GOT3 (cell line): ENCODE results near the gene TMEM150A.
A peak's percentile ranks its signal among the peaks of the same experiment; 100 is the strongest.
"Not testable (repeated sequence)": the region's sequence is repeated elsewhere in the genome, so short reads cannot be mapped to it uniquely, and the experiment has no call there.

Experiments used
- DNase-seq: peaks from one replicate; lab custom pipeline; 2025; ENCODE audit warnings: mixed read lengths; lab: John Stamatoyannopoulos, UW

TMEM150A gene, protein sequence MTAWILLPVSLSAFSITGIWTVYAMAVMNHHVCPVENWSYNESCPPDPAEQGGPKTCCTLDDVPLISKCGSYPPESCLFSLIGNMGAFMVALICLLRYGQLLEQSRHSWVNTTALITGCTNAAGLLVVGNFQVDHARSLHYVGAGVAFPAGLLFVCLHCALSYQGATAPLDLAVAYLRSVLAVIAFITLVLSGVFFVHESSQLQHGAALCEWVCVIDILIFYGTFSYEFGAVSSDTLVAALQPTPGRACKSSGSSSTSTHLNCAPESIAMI

DNA sequence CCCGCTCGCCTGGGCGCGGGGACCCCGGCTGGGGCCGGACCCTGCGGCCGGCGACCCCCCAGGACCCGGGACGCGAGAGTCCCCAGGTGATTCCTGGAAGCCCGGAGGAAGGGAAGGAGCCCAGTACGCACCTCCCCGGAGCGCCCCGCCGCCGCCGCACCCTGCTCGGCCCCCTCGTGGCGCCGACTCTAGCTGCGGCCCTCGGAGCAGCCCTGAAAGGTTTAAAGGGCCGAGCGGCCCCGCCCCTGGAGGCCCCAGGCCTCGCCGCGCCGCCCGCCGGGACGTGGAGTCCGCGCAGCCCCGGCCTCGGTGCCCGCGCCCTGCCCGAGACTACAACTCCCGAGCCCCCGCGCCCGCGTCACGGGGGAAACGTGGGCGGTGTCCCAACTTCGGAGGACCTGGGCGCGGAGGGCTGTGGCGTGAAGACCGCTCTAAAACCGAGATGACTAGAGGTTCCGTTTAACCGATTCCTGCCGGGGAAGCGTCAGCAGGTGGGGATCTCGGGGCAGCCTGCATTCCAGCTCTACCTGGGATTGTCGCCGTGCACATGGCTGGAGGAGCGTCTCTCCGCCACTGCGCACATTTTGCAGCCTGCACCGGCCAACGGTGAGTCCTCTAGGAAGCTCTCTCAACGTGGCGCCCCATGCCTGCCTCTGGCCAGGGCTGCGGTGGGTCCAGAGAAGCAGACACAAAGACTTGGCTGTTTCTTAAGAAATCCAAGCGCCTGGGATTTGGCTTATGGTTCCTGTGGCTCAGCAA is at the start of gene TMEM150A:
Gene TMEM150A, minus strand, starts transcription at position 223 of the 759 bp plus-strand sequence. CDS start 750 bp downstream, outside the sequence.
- peak; percentile 77 for DNase-seq

DNA sequence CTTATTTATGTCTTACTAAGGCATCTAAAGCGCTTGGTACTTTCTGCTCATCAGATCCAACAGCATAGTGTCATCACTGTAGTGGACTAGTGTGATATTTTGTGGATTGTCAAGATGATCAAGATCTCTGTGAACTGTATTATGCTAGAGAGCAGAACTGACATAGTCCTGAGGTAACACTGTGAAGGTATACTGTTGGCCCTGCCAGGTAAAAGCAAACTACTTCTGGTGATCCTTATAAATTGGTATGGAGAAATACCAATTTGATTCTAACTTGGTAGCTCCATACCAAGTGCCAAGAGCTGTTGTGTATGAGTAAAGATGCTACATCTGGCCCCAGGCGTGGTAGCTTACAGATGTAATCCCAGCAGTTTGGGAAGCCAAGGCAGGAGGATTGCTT is 49.6 kb upstream of the TMEM150A start:
- no peak for DNase-seq

- DNase-seq, result no peak
Measured at GRCh38 chr2:85651097-85651496, 48.6 kb upstream of the TMEM150A start.

- no peak for DNase-seq
Measured at GRCh38 chr2:85650456-85650855, 48.0 kb upstream of the TMEM150A start.

DNA sequence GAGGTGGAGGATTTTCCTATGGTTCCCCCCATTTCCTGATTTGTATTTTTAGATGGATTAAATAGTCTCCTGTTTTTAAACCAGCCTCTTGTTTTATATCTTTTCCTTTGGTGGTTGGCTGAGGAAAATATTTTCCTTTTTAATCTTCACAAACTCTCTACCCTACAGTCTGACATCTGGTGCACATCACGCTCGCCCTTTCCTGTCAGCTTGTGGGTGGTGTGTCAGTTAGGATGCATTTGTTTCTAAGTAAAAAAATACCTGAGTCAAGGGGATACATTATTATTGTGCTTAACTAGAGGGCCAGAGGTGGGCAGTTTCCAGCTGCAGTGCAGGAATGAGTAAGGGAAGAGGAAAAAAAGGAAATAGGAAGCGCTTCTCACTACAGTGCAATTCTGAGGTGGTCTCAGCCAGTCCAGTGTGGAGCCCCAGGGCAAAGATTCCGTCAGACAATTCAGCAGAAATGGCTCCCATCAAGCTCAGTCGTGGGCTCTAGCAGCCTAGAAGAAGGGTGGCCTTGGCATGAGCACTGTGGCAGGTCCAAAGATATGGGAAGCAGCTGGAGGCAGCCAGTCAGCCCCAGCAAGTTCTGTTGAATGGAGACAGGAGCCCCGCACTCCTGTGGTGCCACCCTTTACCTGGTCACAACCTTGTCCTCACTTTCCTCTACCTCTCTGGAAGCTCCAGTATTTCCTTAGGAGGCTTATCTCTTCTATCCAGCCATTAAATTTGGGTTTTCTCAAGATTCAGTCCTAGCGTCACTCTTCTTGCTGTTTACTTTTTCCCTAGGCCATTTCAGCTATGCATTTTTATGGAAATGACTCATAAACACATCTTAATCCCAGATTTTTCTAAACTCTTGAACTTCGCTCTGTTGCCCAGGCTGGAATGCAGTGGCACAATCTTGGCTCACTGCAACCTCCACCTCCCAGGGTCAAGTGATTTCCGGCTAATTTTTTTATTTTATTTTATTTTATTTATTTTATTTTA is 47.0 kb upstream of the TMEM150A start:
- DNase-seq, result no peak

DNA sequence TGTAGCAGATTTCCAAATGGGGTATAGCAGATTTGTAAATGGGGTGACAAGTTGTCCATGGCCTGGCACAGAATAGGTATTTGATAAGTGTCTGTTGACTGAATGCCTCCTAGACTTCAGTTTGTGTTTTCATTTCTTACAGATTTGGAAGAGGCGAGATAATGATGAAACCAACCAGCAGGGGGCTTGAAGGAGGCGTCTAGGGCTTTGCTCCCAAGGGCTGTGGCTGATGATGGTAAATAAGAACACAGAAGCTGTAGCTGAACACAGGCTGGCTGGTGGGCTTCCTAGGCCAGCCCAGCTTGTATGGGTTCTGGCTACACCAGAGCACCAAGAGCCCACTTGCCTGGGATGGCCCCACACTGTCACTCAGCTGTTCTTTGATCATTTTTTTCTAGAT is 46.1 kb upstream of the TMEM150A start:
- DNase-seq, result no peak

DNA sequence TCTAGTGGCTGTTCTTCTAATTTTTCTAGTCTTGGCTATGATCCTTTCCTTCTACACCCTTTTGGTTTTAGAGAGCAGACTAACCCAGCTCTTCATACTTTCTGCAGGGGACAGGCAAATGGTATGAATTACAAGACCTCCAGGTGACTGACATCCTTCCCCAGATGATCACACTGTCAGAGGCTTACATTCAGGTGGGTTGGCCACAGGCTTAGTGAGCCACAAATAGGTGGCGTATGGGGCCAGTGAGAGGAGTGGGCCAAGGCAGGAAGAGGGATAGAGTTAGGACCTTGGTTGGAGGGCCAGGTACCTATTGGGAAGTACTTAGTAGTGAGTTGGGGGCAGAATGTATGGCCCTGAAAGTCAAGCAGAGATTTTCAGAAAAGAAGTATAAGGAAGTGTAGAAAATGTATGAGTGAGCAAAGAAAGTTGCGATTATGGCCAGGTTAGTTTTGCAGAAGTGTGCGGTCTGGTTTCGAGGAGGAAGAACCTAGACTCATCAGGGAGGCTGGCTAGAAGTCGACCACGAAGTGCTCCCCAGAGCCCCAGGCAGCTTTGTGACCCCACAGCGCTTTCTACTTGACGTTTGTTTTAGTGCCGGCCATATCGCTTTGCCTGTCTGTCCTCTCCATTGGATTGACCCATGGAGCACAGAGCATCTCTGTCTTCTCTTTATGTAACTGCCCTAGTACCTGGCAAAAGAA is 45.5 kb upstream of the TMEM150A start:
- no peak for DNase-seq

- no peak for DNase-seq
Measured at GRCh38 chr2:85646166-85646565, 43.7 kb upstream of the TMEM150A start.

DNA sequence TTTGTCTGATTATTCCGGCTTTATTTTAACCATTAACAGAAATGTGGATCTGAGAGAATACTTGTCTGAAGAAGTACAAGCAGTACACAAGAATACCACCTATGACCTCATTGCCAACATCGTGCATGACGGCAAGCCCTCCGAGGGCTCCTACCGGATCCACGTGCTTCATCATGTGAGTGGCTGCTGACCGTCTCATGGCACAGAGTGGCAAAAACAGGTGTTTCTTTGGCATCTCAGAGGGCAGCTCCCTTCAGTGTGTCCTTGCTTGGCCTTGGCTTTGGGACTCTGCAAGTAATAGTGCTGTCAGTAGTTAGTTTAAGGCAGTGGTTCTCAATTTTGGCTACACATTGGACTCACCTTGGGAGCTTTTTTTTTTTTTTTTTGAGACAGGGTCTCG is 42.4 kb upstream of the TMEM150A start:
- no peak for DNase-seq

DNA sequence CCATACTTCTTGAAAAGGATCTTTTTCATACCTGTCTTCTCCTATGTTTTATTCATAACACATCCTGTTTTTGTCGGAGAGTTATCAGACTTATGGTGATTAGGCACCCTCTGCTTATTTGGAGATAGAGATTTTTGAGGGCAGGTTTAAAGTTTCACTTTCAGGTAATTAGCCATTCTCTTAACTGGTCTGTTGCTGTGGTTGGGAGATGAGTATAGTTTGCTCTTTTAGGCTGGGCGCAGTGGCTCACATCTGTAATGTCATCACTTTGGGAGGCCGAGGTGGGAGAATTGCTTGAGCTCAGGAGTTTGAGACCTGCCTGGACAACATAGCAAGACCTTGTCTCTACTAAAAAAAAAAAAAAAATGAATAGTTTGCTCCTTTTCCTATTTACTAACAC is 40.2 kb upstream of the TMEM150A start:
- no peak for DNase-seq

DNA sequence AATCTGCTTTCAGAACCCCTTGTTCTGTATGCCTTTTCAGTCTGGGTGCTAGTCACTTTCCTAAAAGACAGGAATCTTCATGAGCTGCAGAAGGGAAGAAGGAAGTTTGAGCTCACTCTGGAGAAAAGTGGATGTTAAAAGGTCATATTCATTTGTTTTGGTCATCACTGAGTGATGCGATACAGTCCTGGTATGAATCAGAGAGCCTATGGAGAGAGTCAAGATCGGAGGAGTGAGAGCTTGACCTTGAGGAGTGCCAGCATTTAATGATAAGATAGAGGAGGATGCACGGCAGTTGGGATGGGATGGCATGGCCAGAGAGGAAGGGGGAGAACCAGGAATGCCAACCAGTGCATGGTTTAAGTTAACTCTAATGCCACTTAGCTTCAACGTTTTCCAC is 33.1 kb upstream of the TMEM150A start:
- DNase-seq, result no peak

GRCh38 chr2:85635011-85635410 is 32.5 kb upstream of the TMEM150A start:
- DNase-seq, result no peak

GRCh38 chr2:85631316-85631715 is 28.8 kb upstream of the TMEM150A start:
- no peak for DNase-seq

DNA sequence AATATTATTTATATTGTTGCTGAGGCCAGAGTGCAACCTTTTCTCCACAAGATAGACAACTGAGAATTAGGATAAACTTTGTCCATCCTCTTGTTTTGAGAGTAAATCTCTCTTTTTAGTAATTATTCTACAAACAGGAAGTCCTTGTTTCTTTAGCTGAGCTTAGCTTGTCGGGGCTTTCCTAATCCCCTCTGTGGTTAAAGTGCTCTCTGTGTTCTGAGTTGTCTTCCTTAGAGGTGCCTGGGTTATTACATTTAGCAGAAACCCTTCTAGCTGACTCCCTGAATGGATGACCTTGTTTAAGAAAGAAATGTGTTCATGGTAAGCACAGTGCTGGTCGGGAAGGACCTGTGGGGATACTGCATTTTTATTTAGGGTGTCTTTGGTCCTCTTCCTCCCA is 26.2 kb upstream of the TMEM150A start:
- DNase-seq, result no peak

DNA sequence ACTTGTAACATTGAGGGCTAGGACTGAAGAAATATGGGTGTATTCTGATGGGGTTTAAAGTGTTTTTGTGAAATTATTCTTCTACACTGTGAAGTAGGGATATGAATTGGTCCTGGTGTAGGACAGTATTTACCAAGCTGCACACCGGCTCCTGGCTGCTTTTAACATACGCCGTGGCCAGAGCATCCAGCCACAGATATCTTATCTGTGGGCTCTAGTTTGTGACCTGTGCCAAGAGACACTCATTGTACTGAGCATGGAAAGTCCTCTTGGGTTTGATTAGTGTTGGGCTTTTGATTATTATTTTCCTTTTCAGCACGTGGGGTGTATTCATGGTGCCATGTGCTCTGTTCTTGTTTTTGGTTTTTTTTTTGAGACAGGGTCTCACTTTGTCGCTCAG is 21.5 kb upstream of the TMEM150A start:
- DNase-seq, result no peak

DNA sequence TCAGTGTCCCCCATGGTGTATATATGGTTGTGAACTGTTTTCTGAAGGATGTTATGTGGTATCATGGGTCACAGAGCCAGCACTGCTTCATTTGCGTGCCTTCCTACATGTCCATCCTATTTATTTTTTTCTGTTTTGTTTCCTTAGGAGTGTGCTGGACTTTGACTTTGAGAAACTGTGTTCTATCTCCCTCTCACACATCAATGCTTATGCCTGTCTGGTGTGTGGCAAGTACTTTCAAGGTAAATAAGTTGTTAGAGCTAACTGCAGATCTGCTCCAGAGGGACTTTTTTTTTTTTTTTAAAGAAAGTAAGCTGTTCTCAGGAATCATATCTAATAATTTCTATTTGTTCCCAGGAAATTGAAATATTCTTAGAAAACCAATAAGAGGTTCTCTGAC is 18.8 kb upstream of the TMEM150A start:
- DNase-seq, result no peak

DNA sequence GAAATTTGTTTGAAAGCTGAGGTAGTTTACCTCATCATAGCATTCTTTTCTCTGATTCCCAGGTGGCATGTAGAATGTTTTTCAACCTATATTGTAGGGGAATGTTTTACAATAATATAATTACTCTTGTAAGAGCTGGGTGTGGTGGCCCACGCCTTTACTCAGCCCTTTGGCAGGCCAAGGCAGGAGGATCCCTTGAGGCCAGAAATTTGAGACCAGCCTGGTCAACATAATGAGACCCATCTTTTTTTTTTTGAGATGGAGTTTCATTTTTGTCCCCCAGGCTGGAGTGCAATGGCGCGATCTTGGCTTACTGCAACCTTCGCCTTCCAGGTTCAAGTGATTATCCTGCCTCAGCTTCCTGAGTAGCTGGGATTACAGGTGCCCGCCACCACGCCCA is 17.1 kb upstream of the TMEM150A start:
- DNase-seq, result no peak

- not testable (repeated sequence) for DNase-seq
Measured at GRCh38 chr2:85617723-85618122, 15.2 kb upstream of the TMEM150A start.

DNA sequence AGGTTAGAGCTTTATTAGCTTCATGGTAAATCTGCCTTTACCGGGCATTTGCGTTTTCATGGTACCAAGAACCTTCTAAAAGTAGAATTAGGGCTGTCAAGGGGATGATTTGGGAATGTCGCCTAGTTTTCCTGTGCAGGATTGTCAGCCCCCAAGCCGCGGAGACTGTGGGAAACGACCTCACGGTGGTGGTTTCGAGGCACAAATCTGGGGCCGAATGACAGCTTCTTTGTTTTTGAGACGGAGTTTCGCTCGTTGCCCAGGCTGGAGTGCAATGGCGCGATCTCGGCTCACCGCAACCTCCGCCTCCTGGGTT is 12.9 kb upstream of the TMEM150A start:
- no peak for DNase-seq

GRCh38 chr2:85614757-85615156 is 12.3 kb upstream of the TMEM150A start:
- DNase-seq, result not testable (repeated sequence)

DNA sequence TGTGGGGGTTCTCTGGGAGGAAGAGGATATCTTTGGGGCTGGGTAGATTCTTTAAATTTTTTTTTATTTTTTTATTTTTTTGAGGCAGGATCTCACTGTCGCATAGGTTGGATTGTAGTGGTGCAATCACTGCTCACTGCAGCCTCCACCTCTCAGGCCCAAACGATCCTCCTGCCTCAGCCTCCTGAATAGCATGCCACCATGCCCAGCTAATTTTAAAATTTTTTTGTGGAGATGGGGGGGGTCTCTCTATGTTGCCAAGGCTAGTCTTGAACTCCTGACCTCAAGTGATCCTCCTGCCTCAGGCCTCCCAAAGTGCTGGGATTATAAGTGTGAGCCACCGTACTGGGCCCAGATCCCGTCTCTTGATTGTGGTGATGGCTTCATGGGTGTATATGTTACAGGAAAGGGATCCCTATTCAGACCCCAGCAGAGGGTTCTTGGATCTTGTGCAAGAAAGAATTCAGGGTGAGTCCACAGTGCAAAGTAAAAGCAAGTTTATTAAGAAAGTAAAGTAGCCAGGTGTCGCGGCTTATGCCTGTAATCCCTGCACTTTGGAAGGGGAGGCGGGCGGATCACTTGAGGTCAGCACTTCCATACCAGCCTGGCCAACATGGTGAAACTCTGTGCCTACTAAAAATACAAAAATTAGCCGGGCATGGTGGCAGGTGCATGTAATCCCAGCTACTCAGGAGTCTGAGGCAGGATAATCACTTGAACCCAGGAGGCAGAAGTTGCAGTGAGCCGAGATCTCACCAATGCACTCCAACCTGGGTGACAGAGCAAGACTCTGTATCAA is 11.4 kb upstream of the TMEM150A start:
- no peak for DNase-seq
